ENCODE data around the gene EPS8L3. TPM values are rescaled to one million over a fixed set of nuclear protein-coding genes. Genes with fewer than 3 reads are reported as not detected.

Gene EPS8L3
- total and polyA plus RNA-seq, 2 of the 8 experiments (the other 6 are each of a cell fraction or from before 2014, with no cell fraction given): not detected

GRCh38 chr1:109785446-109786111 is 21.9 kb upstream of the EPS8L3 start (continued):
- TF ChIP-seq MAFK (IDR thresholded peaks at IDR 0.05; ENCODE audit: low read depth, low read length) (no peak), TEAD4 (IDR thresholded peaks at IDR 0.05; ENCODE audit: low read depth, low read length) (no peak)

Data from H1 (cell line).